Hematopoietic multipotent progenitor cell treated with erythropoietin and hydrocortisone succinate and interleukin-3 and kit ligand, for 17 days (in vitro differentiated cells): Measurements from ENCODE around the gene DDX25.
"Not testable (repeated sequence)": the region's sequence is repeated elsewhere in the genome, so short reads cannot be mapped to it uniquely, and the experiment has no call there.

Experiments used
- DNase-seq: peaks from one replicate; pipeline ENCODE4 v3.0.0-alpha.2; 2015; ENCODE audit warnings: low spot score

Gene DDX25

GRCh38 chr11:125903711-125904659, at the start of gene DDX25:
DDX25 (plus strand) TSS chr11:125904508; CDS start chr11:125904518, 10 bp downstream.
- DNase-seq: no peak

GRCh38 chr11:125857670-125858069, 46.6 kb upstream of the DDX25 start:
- DNase-seq: not testable (repeated sequence)

GRCh38 chr11:125862786-125863185, 41.5 kb upstream of the DDX25 start:
- not testable (repeated sequence) for DNase-seq

DNA sequence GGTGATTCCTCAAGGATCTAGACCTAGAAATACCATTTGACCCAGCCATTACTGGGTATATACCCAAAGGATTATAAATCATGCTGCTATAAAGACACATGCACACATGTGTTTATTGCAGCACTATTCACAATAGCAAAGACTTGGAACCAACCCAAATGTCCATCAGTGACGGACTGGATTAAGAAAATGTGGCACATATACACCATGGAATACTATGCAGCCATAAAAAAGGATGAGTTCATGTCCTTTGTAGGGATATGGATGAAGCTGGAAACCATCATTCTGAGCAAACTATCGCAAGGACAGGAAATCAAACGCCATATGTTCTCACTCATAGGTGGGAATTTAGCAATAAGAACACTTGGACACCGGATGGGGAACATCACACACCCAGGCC, 39.0 kb upstream of the DDX25 start:
- not testable (repeated sequence) for DNase-seq

- DNase-seq: no peak
Measured at GRCh38 chr11:125869521-125869920, 34.8 kb upstream of the DDX25 start.

DNA sequence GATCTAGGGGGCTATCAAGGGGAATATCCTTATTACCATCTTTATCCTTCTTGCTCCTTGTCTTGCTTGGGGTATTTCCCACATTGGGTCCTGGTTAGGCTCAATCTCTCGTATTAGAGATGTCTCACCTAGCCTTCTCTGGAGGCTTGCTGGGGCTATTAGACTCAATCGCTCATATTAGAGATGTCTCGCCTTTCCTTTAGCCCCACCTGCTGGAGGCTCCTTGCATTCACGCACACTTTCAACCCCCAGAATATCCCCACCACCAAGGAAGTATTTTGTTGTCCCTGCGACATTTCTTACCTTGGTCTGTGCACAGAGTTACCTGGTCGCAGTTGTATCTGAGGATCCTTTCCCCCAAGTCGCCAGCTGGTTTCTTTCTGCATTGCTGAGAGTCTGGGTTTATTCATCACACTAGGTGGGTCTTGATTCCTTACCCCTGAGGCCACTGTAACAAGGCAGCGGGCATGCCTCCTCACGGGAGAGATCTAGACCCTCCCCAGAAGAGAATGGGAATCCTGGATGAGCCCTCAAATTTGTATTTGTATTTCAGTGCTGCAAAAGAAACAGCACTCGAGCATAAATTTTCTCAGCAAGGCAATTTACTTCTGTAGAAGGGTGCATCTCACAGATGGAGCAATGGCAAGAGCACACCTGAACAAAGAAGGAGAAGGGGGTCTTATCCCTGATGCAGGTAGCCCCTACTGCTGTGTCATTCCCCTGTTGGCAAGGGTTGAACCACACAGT, 32.7 kb upstream of the DDX25 start:
- peak; percentile 25 for DNase-seq

GRCh38 chr11:125872138-125872491, 32.2 kb upstream of the DDX25 start:
- no peak for DNase-seq

- DNase-seq: no peak
Measured at GRCh38 chr11:125873881-125874555, 30.3 kb upstream of the DDX25 start.

DNA sequence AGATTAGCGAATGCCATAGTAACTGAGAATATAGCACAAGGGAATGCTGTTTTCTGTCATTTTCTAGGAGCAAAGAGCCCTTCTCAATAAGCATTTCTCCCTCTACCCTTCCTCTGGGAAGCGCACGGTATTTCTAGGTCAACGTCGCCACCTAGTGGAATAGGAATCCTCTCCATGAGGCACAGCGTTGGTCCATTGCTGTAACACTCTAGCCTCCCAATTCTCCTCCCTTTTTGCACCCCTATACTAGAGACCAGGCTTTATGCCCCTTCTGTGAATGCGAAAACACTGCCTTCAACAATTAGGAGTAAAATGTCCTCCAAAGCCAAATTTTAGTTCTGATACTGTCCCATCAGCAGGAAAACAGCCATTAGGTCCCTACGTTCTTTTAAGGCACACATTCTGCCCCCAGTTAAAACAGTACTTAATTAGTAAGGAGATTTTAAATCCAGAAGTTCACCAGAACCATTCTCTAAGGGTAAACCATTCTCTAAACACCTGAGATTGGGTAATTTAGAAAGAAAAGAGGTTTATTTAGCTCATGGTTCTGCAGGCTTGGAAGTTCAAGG, 29.7 kb upstream of the DDX25 start:
- peak; percentile 62 for DNase-seq

DNA sequence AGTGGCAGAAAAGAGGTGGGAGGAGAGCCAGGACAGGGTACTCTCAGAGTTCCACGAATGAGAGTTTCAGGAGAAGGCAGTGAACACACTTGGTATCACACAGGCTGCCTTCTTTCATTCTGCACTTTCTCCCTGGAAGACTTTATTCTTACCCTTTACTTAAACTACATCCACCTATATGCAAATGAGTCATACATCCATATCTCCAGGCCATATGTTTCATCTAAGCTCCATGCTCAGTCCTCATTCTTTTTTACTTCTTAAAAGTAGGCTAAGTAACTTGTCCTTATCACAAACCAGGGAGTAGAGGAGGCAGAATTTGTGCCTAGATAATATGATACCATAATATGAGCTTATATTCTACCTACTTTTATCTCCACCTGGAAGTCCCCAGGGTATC, 23.0 kb upstream of the DDX25 start:
- DNase-seq: no peak

GRCh38 chr11:125883375-125883774, 20.9 kb upstream of the DDX25 start:
- DNase-seq: no peak

DNA sequence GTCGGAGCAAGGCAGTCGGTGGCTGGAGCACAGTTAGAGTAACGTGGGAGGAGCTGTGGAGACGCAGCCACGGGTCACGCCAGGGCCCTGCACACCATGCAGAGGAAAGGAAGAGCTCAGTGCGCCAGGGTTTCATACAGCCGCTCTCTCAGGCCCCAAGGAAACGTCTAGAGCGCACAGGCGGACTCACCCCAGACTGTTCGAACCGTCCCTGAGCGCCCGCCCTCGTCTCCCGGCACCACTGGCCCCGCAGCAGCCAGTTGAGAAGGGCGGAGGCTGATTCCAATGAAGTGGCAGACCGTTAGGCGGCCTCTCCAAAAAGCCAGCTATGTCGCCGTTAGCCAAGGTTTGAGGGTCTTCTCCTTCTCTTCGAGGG, 17.3 kb upstream of the DDX25 start:
- peak; percentile 38 for DNase-seq

DNA sequence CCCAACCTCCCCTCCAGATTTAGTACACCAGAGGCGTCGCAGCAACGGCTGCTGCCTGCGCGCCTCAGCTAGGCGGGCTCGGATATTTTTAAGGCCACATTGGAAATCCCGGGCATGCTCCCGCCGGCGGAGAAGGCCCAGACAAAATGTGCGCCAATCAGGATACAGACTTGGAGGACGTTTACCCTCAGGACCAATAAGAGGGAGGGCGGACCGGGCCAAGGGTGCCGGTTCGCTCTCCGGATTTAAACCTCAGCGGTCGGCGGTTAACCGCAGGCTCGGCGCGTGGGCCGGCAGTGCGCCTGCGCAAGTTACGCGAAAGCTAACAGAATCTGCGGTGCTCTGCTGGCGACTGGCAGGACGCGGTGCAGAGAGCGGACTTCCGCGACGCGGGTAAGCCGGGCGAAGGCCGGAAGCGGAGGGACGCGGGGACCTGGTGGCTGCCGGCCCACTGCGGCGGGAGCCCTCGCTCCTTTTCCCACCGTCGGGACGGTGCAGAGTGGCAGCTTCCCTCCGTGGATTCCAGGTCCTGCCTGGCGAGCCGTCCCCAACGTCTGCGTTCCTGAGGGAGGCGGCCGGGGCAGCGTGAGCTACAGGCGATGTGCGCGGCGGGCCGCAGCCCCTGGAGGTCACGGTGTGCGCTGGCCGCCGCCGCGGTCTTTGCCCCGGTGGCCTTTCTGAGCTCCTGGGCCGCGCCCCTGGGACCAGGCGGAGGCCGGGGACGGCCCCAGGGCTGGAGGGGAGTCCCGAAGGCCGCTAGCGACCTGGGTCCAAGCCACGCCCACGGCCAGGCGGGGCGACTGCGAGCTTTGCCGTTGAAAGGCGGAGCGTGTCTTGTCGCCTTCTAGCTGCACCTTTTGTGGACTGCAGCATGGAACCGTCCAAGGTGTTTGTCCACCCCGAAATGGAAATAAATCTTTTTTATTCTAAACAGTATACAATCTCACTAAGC, 16.7 kb upstream of the DDX25 start, which contains the start of gene HYLS1:
TSS of gene HYLS1 (plus strand) at position 296 of the 952 bp plus-strand sequence. CDS start 11,701 bp downstream, outside the sequence.
- peak; percentile 86 for DNase-seq

GRCh38 chr11:125890447-125891100, 13.7 kb upstream of the DDX25 start:
- DNase-seq: peak; percentile 27

GRCh38 chr11:125892071-125892470, 12.2 kb upstream of the DDX25 start:
- DNase-seq: no peak

GRCh38 chr11:125892994-125893393, 11.3 kb upstream of the DDX25 start:
- DNase-seq: no peak

DNA sequence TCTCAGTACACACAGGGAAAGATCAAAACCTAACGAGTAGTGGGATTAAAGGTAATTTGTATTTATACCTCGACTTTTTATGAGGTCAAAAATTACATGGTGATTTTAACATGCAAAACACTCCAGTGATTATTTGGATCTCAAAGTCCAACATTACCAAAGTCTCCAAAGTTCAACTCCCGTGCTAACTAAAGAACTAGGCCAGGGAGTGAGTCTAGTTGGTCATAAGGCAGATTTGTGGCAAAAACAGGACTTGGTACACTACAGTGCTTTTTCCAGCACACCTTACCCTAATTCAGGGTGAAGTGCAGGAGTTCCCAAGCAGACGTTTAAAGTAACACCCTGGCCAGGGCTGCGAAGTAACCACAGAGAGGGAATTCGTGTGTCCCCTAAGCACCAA, 2.4 kb upstream of the DDX25 start:
- DNase-seq: no peak

GRCh38 chr11:125902277-125902926, 1.9 kb upstream of the DDX25 start:
- DNase-seq: no peak

DNA sequence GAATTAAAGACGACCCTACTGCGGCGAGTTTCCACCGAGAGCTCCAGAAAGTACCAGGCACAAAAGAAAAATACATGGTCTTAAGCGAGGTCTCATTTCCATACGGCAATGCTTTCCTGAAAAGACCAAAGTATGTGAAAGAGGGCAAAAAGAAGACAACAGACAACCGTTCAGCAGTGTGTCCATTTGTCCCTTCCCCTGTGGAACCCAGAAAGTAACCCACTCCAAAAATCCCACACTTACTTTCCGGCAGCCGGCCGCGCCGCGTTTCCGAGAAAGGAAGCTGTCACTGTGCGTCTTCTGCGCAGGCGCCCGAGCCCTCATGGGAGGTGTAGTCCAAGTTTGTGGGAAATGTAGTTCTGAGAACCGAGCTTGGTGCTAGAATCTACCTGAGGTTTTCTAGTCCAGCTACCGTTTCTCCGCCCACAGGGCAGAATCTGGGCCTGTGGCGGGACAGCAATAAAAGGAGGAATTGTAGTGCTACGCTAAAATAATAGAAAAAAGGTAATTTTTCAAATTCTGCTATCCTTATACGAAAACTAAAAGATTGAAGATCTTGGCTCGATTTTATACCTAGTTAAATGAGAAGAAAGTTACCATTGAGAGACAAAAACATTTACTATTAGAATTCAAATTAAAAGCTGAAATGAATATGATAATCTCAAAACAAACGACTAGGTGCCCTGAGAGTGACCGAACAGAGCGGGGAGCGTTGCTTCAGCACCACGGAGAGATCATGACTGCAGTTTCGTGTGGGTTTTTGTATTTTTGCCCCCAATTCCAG, 1.2 kb upstream of the DDX25 start, which contains the start of gene PUS3:
TSS of gene PUS3 (minus strand) at position 280 of the 784 bp plus-strand sequence. CDS start 6,922 bp downstream, outside the sequence.
- peak; percentile 75 for DNase-seq
